Caki2 (cell line): ENCODE results near the gene MCC. TPM values are rescaled to one million over a fixed set of nuclear protein-coding genes. Genes with fewer than 3 reads are reported as not detected.

Experiments used
- DNase-seq: peaks from one replicate; pipeline ENCODE4 v3.0.0-alpha.2; 2015; ENCODE audit warnings: low read depth
- in situ Hi-C: cut with HindIII; loops from 2 replicates; pipeline ENCODE4 v1.10.0; 2016; ENCODE audit warnings: low sequenced_read_pairs, low pct_unique_long_range_greater_than_20kb, mixed read lengths
- total RNA-seq: library from RNA; depleted of rRNA; stranded (reverse); fragments of >200 nt; shearing (Covaris generic); gene quantifications from 2 replicates; pipeline ENCODE4 v1.2.3, GENCODE V29; 2014; ENCODE audit warnings: low replicate concordance

Gene MCC
- total RNA-seq, 1 experiment from 2014 or later, result 0.20 TPM

DNA sequence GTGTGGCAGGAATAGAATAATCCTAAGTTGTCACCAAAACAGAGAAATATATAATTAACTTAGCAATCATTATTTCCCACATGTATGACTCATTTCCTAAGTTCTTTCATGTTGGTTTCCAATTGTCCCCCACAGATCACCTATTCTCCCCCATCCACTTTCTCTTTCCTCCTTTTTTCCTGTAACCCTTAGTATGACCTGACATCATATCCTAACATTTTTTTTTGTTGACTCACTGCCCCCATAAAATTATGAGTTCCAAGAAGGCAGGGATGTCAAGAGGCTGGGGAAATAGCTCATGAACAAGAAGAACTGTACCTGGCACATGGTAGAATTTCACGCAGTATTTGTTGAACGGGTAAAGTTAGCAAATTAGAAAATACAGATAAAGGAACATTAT is 324.9 kb downstream of the MCC start:
- DNase-seq, result peak; percentile 2
- in situ Hi-C loops, result no loop called here

DNA sequence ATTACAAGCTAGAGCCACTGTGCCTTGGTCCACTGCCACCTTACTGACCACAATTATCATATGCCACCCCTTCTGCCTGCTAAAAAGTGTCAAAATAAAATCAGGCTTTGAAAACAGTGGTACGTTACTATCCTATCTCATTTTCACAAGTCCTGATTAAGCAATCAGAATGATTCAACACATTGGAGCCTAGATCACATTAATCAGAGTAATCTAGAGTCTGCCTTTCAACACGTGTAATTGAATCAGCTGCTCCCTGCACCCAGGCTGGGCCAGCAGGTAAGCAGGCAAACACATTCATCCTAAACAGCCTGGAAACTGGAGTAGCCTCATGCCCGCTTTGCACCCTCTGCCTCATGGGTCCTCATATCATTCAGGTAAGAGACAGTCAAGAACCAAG is 325.5 kb downstream of the MCC start:
- in situ Hi-C loops, result no loop called here
- no peak for DNase-seq

DNA sequence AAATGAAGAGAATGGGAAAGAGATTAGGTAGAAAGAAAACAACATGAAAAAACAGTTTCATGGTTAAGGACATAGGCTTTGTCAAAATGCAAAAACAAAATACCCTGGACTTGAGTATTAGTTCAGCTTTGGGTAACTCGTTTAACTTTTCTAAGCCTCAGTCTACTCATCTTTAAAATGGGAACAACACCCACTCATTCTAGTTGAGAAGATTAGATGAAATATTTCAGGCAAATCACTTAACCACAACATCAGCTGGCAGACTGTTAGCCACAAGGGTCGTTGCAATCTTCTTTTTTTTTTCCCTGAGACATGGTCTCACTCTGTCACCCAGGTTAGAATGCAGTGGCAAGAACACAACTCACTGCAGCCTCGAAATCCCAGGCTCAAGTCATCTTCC is 326.0 kb downstream of the MCC start:
- in situ Hi-C loops, result no loop called here
- no peak for DNase-seq

DNA sequence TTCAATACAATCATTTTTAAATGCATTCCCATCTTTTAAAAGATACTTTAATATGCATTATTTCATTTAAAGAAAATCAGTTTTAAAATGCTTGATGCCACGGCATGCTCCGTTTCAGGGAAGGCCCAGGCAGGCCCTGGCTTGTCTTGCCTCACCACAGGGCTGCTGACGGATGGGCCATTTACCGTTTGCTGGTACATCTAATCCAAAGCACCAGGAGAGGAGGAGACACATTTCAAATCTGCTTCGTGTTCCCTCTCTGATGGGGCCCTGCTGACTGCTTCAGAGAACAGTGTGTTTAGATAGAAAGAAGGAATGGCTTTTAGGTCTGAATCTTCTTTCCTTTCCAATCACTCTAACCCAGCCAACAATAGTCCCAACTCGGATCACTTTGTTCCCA is 326.4 kb downstream of the MCC start:
- in situ Hi-C loops, result no loop called here
- no peak for DNase-seq

DNA sequence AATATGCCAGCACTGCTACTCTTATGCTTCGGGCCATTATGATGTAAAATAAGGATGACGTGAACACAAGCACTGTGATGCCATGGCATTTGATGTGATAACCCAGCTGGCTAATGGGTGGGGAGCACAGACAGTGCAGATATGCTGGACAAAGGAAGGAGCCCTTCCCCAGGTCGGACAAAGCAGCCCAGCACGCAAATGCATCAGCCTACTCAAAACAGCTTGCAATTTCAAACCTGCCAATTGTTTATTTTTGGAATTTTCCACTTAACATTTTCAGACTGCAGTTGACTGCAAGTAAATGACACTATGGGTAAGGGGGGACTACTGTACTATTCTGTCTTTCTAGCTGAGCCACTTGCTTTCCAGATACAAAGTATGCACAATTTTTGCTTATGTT is 330.4 kb downstream of the MCC start:
- DNase-seq, result no peak
- in situ Hi-C loops, result no loop called here

DNA sequence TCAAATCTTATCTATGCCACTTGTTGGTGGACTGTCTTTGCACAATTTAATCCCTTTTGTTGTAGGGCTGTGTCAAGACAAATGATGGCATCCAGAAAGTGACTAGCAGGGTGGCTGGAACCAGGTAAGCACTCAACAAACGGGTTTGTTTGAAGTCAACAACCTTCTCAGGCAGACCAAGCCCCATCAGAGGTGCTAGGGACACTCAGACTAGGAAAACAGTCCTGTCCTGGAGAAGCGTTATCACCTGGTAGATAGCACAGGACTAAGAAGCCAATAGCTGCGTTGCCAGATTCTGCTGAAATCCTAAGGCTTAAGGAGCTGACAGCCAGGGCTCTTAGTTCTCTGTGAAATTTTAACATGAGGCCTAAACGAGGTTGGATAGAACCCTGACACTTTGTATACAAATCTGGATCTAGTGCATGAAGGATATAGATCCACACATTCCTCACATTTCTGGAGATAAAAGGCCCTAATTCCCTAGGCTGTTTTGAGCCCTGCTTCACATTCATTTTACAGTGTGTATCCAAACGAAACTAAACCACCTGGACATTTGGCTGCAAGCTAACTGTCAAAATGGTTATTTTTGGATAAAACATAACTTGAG is 331.9 kb downstream of the MCC start:
- no peak for DNase-seq
- in situ Hi-C loops, result no loop called here

DNA sequence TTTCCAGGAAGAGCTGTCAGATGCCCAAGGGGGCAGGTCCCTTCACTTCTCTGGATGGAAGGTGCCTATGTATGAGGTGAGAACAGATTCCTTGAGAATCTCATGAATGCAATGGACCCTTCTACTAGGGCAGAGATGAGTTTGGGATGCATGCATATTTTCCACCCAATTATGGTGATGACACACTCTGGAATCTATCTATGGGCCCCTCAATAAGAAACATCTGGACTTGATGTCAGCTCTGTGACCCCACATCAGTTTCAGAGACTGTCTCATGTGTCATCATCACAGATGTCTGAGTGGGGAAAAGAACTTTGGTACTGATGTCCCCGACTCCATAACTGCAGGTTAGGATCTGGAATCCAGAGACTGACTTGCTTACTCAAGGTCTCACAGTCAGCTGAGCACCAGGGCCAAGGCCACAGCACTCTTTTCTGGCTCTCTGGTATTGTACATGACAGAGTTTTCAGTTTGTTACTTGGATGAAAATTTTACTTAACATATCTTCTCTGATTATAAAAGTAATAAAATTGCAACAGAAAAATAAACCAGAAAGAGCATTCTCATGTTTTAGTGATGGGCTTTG is 334.6 kb downstream of the MCC start:
- in situ Hi-C loops, result no loop called here
- DNase-seq, result no peak

DNA sequence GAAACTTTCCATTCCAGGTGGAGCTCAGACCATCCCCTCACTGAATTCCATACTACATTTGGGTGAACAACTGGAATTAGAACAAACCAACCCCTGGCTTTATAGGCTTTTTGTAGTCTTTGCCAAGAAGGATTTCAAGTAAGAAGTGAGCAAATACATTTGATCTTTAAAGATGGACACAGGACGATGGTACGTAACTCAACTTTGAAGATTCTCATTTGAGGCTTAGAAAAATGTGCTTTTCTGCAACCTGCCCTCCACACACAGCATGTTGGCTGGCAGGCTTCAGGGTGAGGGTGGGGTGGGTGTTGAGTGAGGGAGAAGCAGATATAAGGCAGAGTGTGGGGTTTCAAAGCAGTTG is 335.9 kb downstream of the MCC start:
- in situ Hi-C loops, result no loop called here
- no peak for DNase-seq

DNA sequence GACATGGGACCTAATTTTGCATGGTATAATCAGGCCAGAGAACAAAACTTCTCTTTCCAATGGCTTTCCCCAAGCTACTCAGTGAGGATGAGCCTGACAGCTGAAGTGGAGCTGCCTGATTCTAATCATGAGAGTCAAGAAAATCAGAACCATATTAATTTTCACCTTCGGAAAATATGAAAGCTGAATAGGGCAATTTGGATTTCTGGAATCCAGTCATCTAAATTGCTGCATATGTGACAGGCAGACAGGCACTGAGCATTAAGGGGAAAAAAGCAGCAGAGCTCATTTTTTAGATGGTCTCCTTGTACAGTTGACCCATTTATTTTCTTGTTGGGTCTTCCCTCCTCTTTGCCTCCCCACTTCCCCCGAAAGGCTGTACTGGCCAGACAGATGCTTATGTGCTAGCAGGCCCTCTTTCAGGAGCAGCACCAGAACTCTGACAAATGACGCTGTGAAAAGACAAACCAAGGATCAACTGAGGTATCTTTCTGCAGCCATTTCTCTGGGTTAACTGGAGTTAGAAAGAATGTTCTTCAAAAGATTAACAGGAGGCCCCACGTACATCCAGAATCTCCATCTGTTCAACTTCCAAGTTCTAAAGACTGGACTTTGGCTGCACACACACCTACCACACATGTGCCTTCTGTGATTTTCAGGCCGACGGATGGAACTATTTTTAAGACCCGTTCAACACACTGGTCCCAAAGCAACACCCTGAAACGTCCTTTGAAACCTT is 336.4 kb downstream of the MCC start:
- in situ Hi-C loops, result no loop called here
- DNase-seq, result no peak

DNA sequence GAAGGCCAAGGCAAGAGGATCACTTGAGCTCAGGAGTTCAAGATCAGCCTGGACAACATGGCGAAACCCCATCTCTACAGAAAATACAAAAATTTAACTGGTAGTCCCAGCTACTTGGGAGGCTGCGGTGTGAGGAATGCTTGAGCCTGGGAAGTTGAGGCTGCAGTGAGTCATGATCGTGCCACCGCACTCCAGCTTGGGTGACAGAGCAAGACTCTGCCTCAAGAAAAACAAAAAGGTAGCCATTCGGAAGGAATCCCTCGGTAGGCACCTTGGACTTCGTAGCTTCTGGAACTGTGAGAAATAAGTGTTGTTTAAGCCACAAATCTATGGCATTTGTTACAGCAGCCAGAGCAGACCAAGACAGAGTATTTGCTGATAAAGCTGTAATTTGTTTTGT is 337.4 kb downstream of the MCC start:
- in situ Hi-C loops, result no loop called here
- no peak for DNase-seq

DNA sequence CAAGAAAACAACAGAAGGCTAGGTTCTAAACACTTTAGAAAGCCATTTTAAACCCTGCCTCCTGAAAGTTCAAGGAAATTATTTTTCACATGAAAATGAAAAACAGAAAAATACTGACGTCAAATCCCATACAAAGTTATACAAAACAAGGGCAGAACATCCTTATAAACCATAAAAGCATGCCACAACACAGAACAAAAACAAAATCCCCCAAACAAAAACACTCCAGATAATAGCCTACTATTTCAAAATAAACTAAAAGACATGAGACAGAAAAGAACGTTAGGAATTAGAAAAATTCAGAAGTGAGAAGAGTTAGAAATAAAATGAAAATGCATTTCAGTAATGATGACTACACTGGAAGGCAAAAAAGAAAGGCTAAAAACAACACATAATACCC is 338.0 kb downstream of the MCC start:
- in situ Hi-C loops, result no loop called here
- no peak for DNase-seq

DNA sequence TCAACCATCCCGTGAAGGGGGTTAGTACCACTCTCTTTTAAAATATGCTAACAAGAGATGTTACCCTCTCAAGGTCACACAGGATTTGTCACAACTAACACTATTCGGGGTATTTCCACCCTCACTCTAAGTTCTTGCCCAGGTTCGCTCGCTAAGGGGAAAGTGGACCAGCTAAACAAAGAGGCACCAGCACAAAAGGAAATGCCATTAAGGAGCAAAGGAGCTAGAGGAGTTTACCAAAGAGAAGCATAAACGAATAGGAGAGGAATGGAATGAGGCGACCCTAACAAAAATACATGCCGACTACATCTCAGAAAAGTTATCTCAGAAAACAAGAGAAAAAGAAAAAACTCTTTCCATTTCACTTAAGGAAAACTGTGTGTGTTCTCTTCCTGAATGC is 340.7 kb downstream of the MCC start:
- in situ Hi-C loops, result no loop called here
- DNase-seq, result no peak

DNA sequence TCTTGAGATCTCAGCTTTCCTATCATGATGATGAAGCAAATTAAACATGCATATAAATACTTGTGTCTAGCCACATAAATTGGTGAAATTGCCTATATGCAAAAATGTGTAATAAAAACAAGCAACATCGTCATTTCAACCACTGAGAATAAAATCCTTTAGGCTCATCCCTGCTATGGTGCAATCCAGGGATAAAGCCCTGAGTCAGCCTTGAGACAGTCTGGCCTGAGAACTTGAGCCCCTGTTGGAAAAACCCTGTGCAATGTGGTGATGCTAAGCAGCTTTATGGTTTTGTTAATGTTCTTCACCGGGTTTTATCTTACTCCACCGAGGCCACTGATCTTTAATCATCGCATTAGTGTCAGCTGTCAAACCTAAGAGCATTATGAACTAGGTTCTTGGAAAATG is 341.1 kb downstream of the MCC start:
- DNase-seq, result no peak
- in situ Hi-C loops, result no loop called here

DNA sequence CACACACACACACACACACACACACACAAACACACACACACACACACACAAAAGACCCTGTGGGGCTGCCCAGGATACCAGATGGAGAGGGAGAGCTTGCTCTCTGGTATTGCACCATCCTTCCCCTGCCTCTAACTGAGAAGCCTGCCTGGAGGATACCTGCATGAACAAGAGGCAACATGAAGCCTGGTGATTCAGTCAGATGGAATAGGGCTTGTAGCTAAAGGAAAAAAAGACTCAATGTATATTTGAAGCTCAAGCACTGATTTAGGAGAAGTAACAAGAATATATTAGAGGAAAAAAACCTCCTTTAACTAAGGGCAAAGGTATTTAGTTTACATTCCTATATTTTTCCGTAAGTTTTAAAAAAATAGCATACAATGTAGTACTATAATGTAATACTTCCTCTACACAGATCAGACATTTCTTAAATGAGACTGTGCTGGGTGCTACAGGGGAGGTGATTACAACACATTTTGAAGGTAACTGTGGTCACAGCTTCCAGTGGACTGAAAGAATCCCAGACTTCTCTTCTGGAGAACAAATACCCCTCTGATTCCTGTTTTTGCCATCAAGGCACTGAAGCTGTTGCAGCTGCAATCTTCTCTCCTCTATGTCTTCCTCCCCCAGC is 342.4 kb downstream of the MCC start:
- in situ Hi-C loops, result no loop called here

DNA sequence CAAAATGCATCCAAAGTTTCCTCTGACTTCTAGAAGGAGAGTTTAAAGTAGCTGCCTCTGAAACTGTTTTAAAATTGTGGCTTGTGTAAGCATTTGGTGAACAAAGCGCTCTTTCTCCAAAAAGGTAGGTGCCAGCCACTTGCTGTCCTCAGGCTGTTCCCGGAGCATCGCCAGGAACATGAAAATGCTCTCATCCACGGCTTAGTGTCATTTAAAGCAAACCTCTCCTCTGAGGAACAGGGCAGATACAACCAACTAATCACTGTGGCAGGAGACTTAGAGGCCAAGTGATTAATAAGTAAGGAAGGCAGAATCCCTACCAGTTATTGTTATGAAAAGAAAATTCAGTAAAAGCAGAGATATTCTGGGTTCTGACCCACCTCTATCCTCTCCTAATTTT is 346.1 kb downstream of the MCC start:
- in situ Hi-C loops, result no loop called here
- no peak for DNase-seq

More for the DNA sequence above, 342.4 kb downstream of the MCC start:
- DNase-seq, result no peak

DNA sequence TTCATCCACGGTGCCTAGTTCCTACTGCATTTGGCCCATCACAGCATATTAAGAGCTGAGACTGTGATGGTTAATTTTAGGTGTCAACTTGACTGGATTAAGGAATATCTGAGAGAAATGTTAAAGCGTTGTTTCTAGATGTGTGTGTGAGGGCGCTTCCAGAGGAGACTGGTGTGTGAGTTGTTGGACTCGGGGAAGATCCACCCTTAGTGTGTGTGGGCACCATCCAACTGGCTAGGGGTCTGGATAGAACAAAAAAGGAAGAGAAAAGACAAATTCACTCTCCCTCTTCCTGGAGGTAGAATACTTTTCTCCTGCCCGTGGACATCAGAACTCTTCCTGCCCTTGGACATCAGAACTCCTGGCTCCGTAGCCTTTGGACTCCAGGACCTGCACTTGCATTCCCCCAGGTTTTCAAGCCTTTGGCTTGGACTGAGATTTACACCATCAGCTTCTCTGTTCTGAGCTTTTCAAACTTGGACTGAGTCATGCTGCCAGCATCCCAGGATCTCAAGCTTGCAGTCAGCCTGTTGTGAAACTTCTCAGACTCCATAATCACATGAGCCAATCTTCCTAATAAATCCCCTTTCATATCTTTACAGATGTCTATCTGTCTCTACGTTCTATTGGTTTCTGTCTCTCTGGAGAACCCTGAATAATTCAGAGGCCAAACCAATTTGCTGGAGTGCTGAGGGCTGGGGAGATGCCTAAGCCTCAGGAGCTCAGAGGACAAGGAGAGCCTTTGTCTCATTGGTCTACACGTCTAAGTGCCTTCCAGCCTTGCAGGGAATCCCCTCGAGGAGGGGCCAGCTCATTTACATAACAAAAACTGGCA is 347.2 kb downstream of the MCC start:
- in situ Hi-C loops, result no loop called here

DNA sequence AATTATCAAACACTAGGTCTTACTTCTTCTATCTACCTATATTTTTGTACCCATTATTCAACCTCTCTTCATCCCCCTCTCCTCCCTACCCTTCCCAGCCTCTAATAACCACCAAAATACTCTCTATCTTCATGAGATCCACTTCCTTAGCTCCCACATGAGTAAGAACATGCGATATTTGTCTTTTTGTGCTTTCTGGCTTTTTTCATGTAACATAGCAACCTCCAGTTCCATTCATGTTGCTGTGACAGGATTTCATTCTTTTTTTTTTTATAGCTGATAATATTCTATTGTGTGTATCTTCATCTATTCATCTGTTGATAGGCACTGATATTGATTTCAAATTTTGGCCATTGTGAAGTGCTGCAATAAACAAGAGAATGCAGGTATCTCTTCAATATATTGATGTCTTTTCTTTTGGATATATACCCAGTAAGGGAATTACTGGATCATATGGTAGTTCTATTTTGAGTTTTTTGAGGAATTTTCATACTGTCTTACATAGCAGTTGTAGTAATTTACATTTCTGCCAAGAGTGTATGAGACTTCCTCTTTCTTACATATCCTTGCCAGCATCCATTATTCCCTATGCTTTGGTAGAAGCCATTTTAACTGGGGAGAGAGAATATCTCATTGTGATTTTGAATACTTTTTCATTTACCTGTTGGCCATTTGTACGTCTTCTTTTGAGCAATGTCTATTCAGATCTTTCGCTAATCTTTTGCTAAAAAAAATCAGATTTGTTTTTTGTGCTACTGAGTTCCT is 354.9 kb downstream of the MCC start:
- no peak for DNase-seq
- in situ Hi-C loops, result no loop called here

More for the DNA sequence above, 347.2 kb downstream of the MCC start:
- no peak for DNase-seq

DNA sequence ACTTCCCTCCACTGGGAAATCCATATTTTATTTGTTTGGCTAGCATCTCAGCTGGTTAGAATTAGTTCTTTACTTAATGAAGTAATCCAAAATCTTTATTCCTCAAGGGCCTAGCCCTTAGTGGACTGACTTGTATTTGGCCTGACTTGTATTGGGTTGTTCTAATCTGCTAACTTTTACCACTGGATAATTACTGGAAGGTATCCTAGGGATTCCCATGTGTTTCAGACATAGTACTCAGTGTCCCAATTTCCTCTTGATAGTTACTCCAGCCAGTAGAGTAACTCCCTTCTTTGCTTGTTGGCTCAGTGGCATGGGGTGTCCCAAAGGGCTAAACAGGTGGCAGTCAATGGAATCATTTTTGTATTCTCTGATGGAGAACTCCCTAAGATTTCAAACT is 355.7 kb downstream of the MCC start:
- in situ Hi-C loops, result no loop called here
- DNase-seq, result no peak
